ENCODE measurements around the gene ADO.

Gene ADO

GRCh38 chr10:62792261-62792660, 12.3 kb upstream of the ADO start:
- H3K9ac ChIP-seq (ENCODE audit: low read depth in 1 of 2, low read length in 2 of 2) = no peak overlapping the region
- no peaks in the 10 kb centered on the region for H3K4me1 ChIP-seq (ENCODE audit: control insufficient read depth in 2 of 2, insufficient read depth in 2 of 2, low read length in 2 of 2)
- no peak overlapping the region for H3K4me3 ChIP-seq (ENCODE audit: low read length in 2 of 2)
- no peak overlapping the region for H3K27ac ChIP-seq (ENCODE audit: low read depth in 2 of 2, low read length in 2 of 2)
- H3K36me3 ChIP-seq (ENCODE audit: control insufficient read depth in 2 of 2, insufficient read depth in 2 of 2, low read length in 2 of 2) = no peaks in the 10 kb centered on the region
- no peaks in the 10 kb centered on the region for H3K9me3 ChIP-seq (ENCODE audit: control insufficient read depth in 2 of 2, low read length in 2 of 2)
- no peaks in the 10 kb centered on the region for H3K27me3 ChIP-seq (ENCODE audit: control insufficient read depth in 2 of 2, insufficient read depth in 2 of 2, low read length in 2 of 2)

GRCh38 chr10:62794306-62794705, 10.2 kb upstream of the ADO start:
- no peak overlapping the region for H3K9ac ChIP-seq (ENCODE audit: low read depth in 1 of 2, low read length in 2 of 2)
- H3K4me1 ChIP-seq (ENCODE audit: control insufficient read depth in 2 of 2, insufficient read depth in 2 of 2, low read length in 2 of 2) = no peaks in the 10 kb centered on the region
- H3K36me3 ChIP-seq (ENCODE audit: control insufficient read depth in 2 of 2, insufficient read depth in 2 of 2, low read length in 2 of 2) = no peaks in the 10 kb centered on the region
- H3K27me3 ChIP-seq (ENCODE audit: control insufficient read depth in 2 of 2, insufficient read depth in 2 of 2, low read length in 2 of 2) = peaks cover 2 to 4% of the 10 kb centered on the region in 2 donors
- H3K9me3 ChIP-seq (ENCODE audit: control insufficient read depth in 2 of 2, low read length in 2 of 2) = no peaks in the 10 kb centered on the region
- no peak overlapping the region for H3K27ac ChIP-seq (ENCODE audit: low read depth in 2 of 2, low read length in 2 of 2)
- no peak overlapping the region for H3K4me3 ChIP-seq (ENCODE audit: low read length in 2 of 2)

- Histone ChIP-seq H3K4me3 (ENCODE audit: low read length in 2 of 2) (no peak overlapping the region), H3K36me3 (ENCODE audit: control insufficient read depth in 2 of 2, insufficient read depth in 2 of 2, low read length in 2 of 2) (no peaks in the 10 kb centered on the region), H3K27ac (ENCODE audit: low read depth in 2 of 2, low read length in 2 of 2) (no peak overlapping the region), H3K9me3 (ENCODE audit: control insufficient read depth in 2 of 2, low read length in 2 of 2) (no peaks in the 10 kb centered on the region), H3K9ac (ENCODE audit: low read depth in 1 of 2, low read length in 2 of 2) (no peak overlapping the region), H3K27me3 (ENCODE audit: control insufficient read depth in 2 of 2, insufficient read depth in 2 of 2, low read length in 2 of 2) (peaks cover 2 to 4% of the 10 kb centered on the region in 2 donors), H3K4me1 (ENCODE audit: control insufficient read depth in 2 of 2, insufficient read depth in 2 of 2, low read length in 2 of 2) (no peaks in the 10 kb centered on the region)
Observed at GRCh38 chr10:62795100-62795499, 9.4 kb upstream of the ADO start.

- Histone ChIP-seq H3K4me3 (ENCODE audit: low read length in 2 of 2) (no peak overlapping the region), H3K27ac (ENCODE audit: low read depth in 2 of 2, low read length in 2 of 2) (no peak overlapping the region), H3K27me3 (ENCODE audit: control insufficient read depth in 2 of 2, insufficient read depth in 2 of 2, low read length in 2 of 2) (peaks cover 2 to 4% of the 10 kb centered on the region in 2 donors), H3K4me1 (ENCODE audit: control insufficient read depth in 2 of 2, insufficient read depth in 2 of 2, low read length in 2 of 2) (no peaks in the 10 kb centered on the region), H3K9me3 (ENCODE audit: control insufficient read depth in 2 of 2, low read length in 2 of 2) (no peaks in the 10 kb centered on the region), H3K36me3 (ENCODE audit: control insufficient read depth in 2 of 2, insufficient read depth in 2 of 2, low read length in 2 of 2) (no peaks in the 10 kb centered on the region), H3K9ac (ENCODE audit: low read depth in 1 of 2, low read length in 2 of 2) (no peak overlapping the region)
Observed at GRCh38 chr10:62795762-62796161, 8.8 kb upstream of the ADO start.

- Histone ChIP-seq H3K27ac (ENCODE audit: low read depth in 2 of 2, low read length in 2 of 2) (no peak overlapping the region), H3K9me3 (ENCODE audit: control insufficient read depth in 2 of 2, low read length in 2 of 2) (no peaks in the 10 kb centered on the region), H3K9ac (ENCODE audit: low read depth in 1 of 2, low read length in 2 of 2) (no peak overlapping the region), H3K4me1 (ENCODE audit: control insufficient read depth in 2 of 2, insufficient read depth in 2 of 2, low read length in 2 of 2) (no peaks in the 10 kb centered on the region), H3K27me3 (ENCODE audit: control insufficient read depth in 2 of 2, insufficient read depth in 2 of 2, low read length in 2 of 2) (peaks cover 2 to 4% of the 10 kb centered on the region in 2 donors), H3K4me3 (ENCODE audit: low read length in 2 of 2) (no peak overlapping the region), H3K36me3 (ENCODE audit: control insufficient read depth in 2 of 2, insufficient read depth in 2 of 2, low read length in 2 of 2) (no peaks in the 10 kb centered on the region)
Observed at GRCh38 chr10:62796896-62797295, 7.6 kb upstream of the ADO start.

GRCh38 chr10:62801871-62802270, 2.6 kb upstream of the ADO start:
- Histone ChIP-seq H3K36me3 (ENCODE audit: control insufficient read depth in 2 of 2, insufficient read depth in 2 of 2, low read length in 2 of 2) (no peaks in the 10 kb centered on the region), H3K9me3 (ENCODE audit: control insufficient read depth in 2 of 2, low read length in 2 of 2) (no peaks in the 10 kb centered on the region), H3K9ac (ENCODE audit: low read depth in 1 of 2, low read length in 2 of 2) (no peak overlapping the region), H3K27ac (ENCODE audit: low read depth in 2 of 2, low read length in 2 of 2) (no peak overlapping the region), H3K4me1 (ENCODE audit: control insufficient read depth in 2 of 2, insufficient read depth in 2 of 2, low read length in 2 of 2) (peaks cover 6 to 14% of the 10 kb centered on the region in 2 donors), H3K27me3 (ENCODE audit: control insufficient read depth in 2 of 2, insufficient read depth in 2 of 2, low read length in 2 of 2) (peaks cover 2 to 4% of the 10 kb centered on the region in 2 donors), H3K4me3 (ENCODE audit: low read length in 2 of 2) (no peak overlapping the region)

GRCh38 chr10:62803724-62804355, 680 bp upstream of the ADO start:
- no peaks in the 10 kb centered on the region for H3K36me3 ChIP-seq (ENCODE audit: control insufficient read depth in 2 of 2, insufficient read depth in 2 of 2, low read length in 2 of 2)
- peak overlapping the region; percentile 92 to 94 for H3K27ac ChIP-seq (ENCODE audit: low read depth in 2 of 2, low read length in 2 of 2)
- H3K9ac ChIP-seq (ENCODE audit: low read depth in 1 of 2, low read length in 2 of 2) = peak overlapping the region; percentile 79 to 89
- peaks cover 0 to 4% of the 10 kb centered on the region in 2 donors for H3K27me3 ChIP-seq (ENCODE audit: control insufficient read depth in 2 of 2, insufficient read depth in 2 of 2, low read length in 2 of 2)
- peak overlapping the region; percentile 87 to 93 for H3K4me3 ChIP-seq (ENCODE audit: low read length in 2 of 2)
- no peaks in the 10 kb centered on the region for H3K9me3 ChIP-seq (ENCODE audit: control insufficient read depth in 2 of 2, low read length in 2 of 2)
- H3K4me1 ChIP-seq (ENCODE audit: control insufficient read depth in 2 of 2, insufficient read depth in 2 of 2, low read length in 2 of 2) = peaks cover 6 to 19% of the 10 kb centered on the region in 2 donors

GRCh38 chr10:62805231-62806099, 945 bp downstream of the ADO start:
- Histone ChIP-seq H3K36me3 (ENCODE audit: control insufficient read depth in 2 of 2, insufficient read depth in 2 of 2, low read length in 2 of 2) (no peaks in the 10 kb centered on the region), H3K4me3 (ENCODE audit: low read length in 2 of 2) (peak overlapping the region; percentile 87 to 93), H3K9ac (ENCODE audit: low read depth in 1 of 2, low read length in 2 of 2) (peak overlapping the region; percentile 79 to 89), H3K9me3 (ENCODE audit: control insufficient read depth in 2 of 2, low read length in 2 of 2) (no peaks in the 10 kb centered on the region), H3K27ac (ENCODE audit: low read depth in 2 of 2, low read length in 2 of 2) (peak overlapping the region; percentile 92 to 94), H3K4me1 (ENCODE audit: control insufficient read depth in 2 of 2, insufficient read depth in 2 of 2, low read length in 2 of 2) (peaks cover 6 to 19% of the 10 kb centered on the region in 2 donors), H3K27me3 (ENCODE audit: control insufficient read depth in 2 of 2, insufficient read depth in 2 of 2, low read length in 2 of 2) (no peaks in the 10 kb centered on the region)

GRCh38 chr10:62806251-62806650, 1.7 kb downstream of the ADO start:
- no peaks in the 10 kb centered on the region for H3K9me3 ChIP-seq (ENCODE audit: control insufficient read depth in 2 of 2, low read length in 2 of 2)
- no peak overlapping the region for H3K27ac ChIP-seq (ENCODE audit: low read depth in 2 of 2, low read length in 2 of 2)
- peaks cover 6 to 19% of the 10 kb centered on the region in 2 donors for H3K4me1 ChIP-seq (ENCODE audit: control insufficient read depth in 2 of 2, insufficient read depth in 2 of 2, low read length in 2 of 2)
- H3K9ac ChIP-seq (ENCODE audit: low read depth in 1 of 2, low read length in 2 of 2) = no peak overlapping the region
- no peaks in the 10 kb centered on the region for H3K27me3 ChIP-seq (ENCODE audit: control insufficient read depth in 2 of 2, insufficient read depth in 2 of 2, low read length in 2 of 2)
- H3K36me3 ChIP-seq (ENCODE audit: control insufficient read depth in 2 of 2, insufficient read depth in 2 of 2, low read length in 2 of 2) = no peaks in the 10 kb centered on the region
- peak overlapping the region; percentile 87 to 93 for H3K4me3 ChIP-seq (ENCODE audit: low read length in 2 of 2)

- peaks cover 12 to 15% of the 10 kb centered on the region in 2 donors for H3K27me3 ChIP-seq (ENCODE audit: control insufficient read depth in 2 of 2, insufficient read depth in 2 of 2, low read length in 2 of 2)
Observed at GRCh38 chr10:62810156-62810902, 5.8 kb downstream of the ADO start.

More at GRCh38 chr10:62810156-62810902, 5.8 kb downstream of the ADO start:
- H3K9ac ChIP-seq (ENCODE audit: low read depth in 1 of 2, low read length in 2 of 2) = no peak overlapping the region
- no peak overlapping the region for H3K4me3 ChIP-seq (ENCODE audit: low read length in 2 of 2)
- no peak overlapping the region for H3K27ac ChIP-seq (ENCODE audit: low read depth in 2 of 2, low read length in 2 of 2)
- no peaks in the 10 kb centered on the region for H3K36me3 ChIP-seq (ENCODE audit: control insufficient read depth in 2 of 2, insufficient read depth in 2 of 2, low read length in 2 of 2)
- peaks cover 4 to 25% of the 10 kb centered on the region in 2 donors for H3K4me1 ChIP-seq (ENCODE audit: control insufficient read depth in 2 of 2, insufficient read depth in 2 of 2, low read length in 2 of 2)
- H3K9me3 ChIP-seq (ENCODE audit: control insufficient read depth in 2 of 2, low read length in 2 of 2) = no peaks in the 10 kb centered on the region

Measured in mucosa of rectum (tissue), 2 donors.